ENCODE results near the gene KAT6B. TPM values are rescaled to one million over a fixed set of nuclear protein-coding genes. Genes with fewer than 3 reads are reported as not detected.

The KAT6B gene
- total RNA-seq, 2 donors from 2014 or later = 25.3 to 39.1 TPM

- H3K36me3 Mint-ChIP-seq (ENCODE audit: low read depth) = no peaks in the 10 kb centered on the region
- H3K9me3 Mint-ChIP-seq = no peaks in the 10 kb centered on the region
- no peaks in the 10 kb centered on the region for H3K36me3 ChIP-seq (ENCODE audit: control insufficient read depth, insufficient read depth, low read length)
- H3K9me3 ChIP-seq (ENCODE audit: control insufficient read depth, low read length) = no peaks in the 10 kb centered on the region
- 93 to 100% methylated on average over 5 of the region's 5 CpGs for WGBS, 2 experiments (ENCODE audit: insufficient coverage in 1 of 2, insufficient read length in 1 of 2)
- no peaks in the 10 kb centered on the region for H3K4me1 ChIP-seq (ENCODE audit: control insufficient read depth, insufficient read depth, low read length)
- H3K27me3 ChIP-seq (ENCODE audit: control insufficient read depth, insufficient read depth, low read length, poor library complexity, severe bottlenecking) = no peaks in the 10 kb centered on the region
- no peak for TF ChIP-seq CTCF (conservative IDR thresholded peaks at IDR 0.05)
- H3K4me3 Mint-ChIP-seq = no peak overlapping the region
- no peak overlapping the region for H3K9ac ChIP-seq (ENCODE audit: extremely low read depth, low read length, poor library complexity, severe bottlenecking)
- H3K4me3 ChIP-seq (ENCODE audit: low read length) = no peak overlapping the region
- DNase-seq = no peak
- H3K4me1 Mint-ChIP-seq = peaks cover 13% of the 10 kb centered on the region
- no peak overlapping the region for H3K27ac Mint-ChIP-seq
- H3K27me3 Mint-ChIP-seq (ENCODE audit: insufficient read depth) = no peaks in the 10 kb centered on the region
- H3K27ac ChIP-seq (ENCODE audit: low read depth, low read length) = no peak overlapping the region
These were observed 26.6 kb upstream of the KAT6B start for GRCh38 chr10:74799721-74800221.

GRCh38 chr10:74801447-74801846, 25.0 kb upstream of the KAT6B start:
- no peak overlapping the region for H3K27ac ChIP-seq (ENCODE audit: low read depth, low read length)
- peaks cover 10% of the 10 kb centered on the region for H3K4me1 Mint-ChIP-seq
- no peaks in the 10 kb centered on the region for H3K27me3 Mint-ChIP-seq (ENCODE audit: insufficient read depth)
- WGBS, 2 experiments (ENCODE audit: insufficient coverage in 1 of 2, insufficient read length in 1 of 2) = 97 to 100% methylated on average over 1 to 2 of the region's 2 CpGs
- no peaks in the 10 kb centered on the region for H3K36me3 Mint-ChIP-seq (ENCODE audit: low read depth)
- H3K4me1 ChIP-seq (ENCODE audit: control insufficient read depth, insufficient read depth, low read length) = no peaks in the 10 kb centered on the region
- TF ChIP-seq CTCF (conservative IDR thresholded peaks at IDR 0.05) = no peak
- no peak overlapping the region for H3K4me3 ChIP-seq (ENCODE audit: low read length)
- H3K36me3 ChIP-seq (ENCODE audit: control insufficient read depth, insufficient read depth, low read length) = no peaks in the 10 kb centered on the region
- no peak overlapping the region for H3K4me3 Mint-ChIP-seq
- no peak overlapping the region for H3K27ac Mint-ChIP-seq
- H3K9ac ChIP-seq (ENCODE audit: extremely low read depth, low read length, poor library complexity, severe bottlenecking) = no peak overlapping the region
- H3K9me3 ChIP-seq (ENCODE audit: control insufficient read depth, low read length) = no peaks in the 10 kb centered on the region
- no peaks in the 10 kb centered on the region for H3K9me3 Mint-ChIP-seq
- no peaks in the 10 kb centered on the region for H3K27me3 ChIP-seq (ENCODE audit: control insufficient read depth, insufficient read depth, low read length, poor library complexity, severe bottlenecking)
- DNase-seq = no peak

GRCh38 chr10:74808501-74808900, 17.9 kb upstream of the KAT6B start:
- Histone ChIP-seq H3K27me3 (ENCODE audit: control insufficient read depth, insufficient read depth, low read length, poor library complexity, severe bottlenecking) (no peaks in the 10 kb centered on the region), H3K36me3 (ENCODE audit: control insufficient read depth, insufficient read depth, low read length) (no peaks in the 10 kb centered on the region), H3K27ac (ENCODE audit: low read depth, low read length) (no peak overlapping the region), H3K4me3 (ENCODE audit: low read length) (no peak overlapping the region), H3K4me1 (ENCODE audit: control insufficient read depth, insufficient read depth, low read length) (no peaks in the 10 kb centered on the region), H3K9me3 (ENCODE audit: control insufficient read depth, low read length) (no peaks in the 10 kb centered on the region), H3K9ac (ENCODE audit: extremely low read depth, low read length, poor library complexity, severe bottlenecking) (no peak overlapping the region)
- Mint-ChIP-seq H3K27ac (no peak overlapping the region), H3K9me3 (peaks cover 4% of the 10 kb centered on the region), H3K27me3 (ENCODE audit: insufficient read depth) (peaks cover 6% of the 10 kb centered on the region), H3K4me3 (no peak overlapping the region), H3K4me1 (no peaks in the 10 kb centered on the region), H3K36me3 (ENCODE audit: low read depth) (no peaks in the 10 kb centered on the region)
- 93 to 95% methylated on average over 2 to 4 of the region's 4 CpGs for WGBS, 2 experiments (ENCODE audit: insufficient coverage in 1 of 2, insufficient read length in 1 of 2)
- TF ChIP-seq CTCF (conservative IDR thresholded peaks at IDR 0.05) = no peak
- no peak for DNase-seq

Data from endodermal cell (in vitro differentiated cells).